ENCODE measurements around the gene ZSCAN18.
A peak's percentile ranks its signal among the peaks of the same experiment; 100 is the strongest.

Gene ZSCAN18

DNA sequence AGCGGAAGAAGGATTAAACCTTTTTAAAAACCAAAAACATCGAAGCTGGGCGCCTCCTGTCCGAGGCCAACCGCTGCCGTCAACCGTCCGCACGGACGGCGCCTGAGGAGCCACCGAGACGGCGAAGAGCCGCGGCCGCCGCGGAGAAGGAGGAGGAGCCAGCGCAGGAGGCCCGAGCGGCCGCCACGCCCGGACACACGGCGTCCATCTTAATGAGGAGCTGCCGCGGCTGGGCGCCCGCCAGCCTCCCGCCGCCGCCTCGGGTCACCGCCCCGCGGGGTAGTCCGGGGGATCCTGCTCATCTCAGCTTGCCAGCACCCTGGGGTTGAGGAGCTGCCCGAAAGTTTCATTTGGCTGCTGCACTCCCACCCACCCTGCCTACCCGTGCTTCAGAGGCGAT, 53.6 kb downstream of the ZSCAN18 start:
- DNase-seq: no peak

DNA sequence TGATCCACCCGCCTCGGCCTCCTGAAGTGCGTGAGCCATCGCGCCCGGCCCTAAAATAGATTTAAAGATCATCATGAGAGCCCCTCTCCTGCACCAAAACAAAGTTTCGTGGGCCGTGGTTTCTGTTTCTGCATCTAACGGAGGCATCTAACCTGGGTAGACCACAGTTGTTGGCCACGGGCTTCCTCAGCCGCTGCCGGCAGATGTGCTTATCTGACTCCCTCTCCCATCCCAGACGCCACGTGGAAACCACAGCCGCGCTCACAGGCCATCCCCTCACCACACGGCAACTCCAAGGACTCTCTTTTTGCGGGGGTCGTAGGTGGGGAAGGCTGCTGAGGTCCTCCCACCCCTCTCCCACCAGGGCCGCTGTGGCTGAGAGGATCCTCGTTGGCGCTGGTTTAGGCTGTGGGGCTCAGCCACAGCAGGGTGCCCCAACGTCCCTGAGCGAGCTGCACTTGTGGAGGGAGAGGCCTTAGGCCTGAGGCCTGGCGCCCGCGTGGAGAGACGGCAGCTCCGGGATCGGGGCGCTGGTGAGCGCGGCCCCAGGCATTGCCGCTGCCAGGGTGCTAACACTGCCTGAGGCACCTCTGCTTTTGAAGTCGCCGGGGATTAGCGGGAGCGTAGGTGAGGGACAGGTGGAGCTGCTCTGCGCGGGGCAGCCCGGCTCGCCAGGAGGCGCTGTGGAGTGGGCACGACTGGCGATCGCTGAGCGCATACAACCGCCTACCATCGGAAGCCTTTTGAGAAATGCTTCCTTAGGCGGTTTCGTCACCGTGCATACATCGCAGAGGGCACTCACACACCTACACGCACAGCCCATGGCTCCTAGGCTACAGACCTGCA, 55.3 kb downstream of the ZSCAN18 start:
- no peak for DNase-seq

DNA sequence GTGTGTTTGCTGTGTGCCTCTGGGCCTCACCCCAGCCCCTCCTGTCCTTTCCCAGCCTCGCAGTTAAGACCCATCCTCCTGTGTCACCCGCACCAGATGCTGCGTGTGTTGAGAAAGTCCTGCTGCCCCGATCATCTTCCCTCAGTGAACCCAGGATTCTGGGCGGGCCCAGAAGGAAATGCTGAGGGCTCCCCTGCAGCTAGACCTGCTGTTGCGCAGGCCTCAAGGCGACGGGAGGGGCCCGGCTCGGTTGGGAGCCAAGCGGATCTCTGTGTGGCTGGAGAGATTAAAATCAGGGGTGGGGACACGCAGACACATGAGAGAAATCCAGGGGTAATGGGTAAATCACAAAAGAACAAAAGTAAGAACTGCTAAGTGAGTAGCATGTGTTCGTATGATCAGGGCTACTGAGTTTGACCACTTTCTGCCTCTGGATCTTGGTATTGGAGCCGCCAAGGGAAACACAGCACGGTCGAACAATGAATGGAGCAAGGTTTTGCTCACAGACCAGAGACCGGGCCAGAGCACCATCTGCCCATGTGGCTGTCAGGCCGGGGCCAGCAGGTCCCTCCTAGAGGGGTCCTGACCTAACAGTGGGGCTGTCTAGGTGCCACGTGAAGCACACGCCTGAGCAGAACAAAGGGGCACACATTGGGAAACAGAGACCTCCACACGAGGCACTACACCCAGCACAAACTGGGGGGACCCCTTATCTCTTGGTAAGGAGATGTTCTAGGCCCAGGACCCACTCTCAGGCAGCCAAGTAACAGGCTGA, 57.1 kb downstream of the ZSCAN18 start:
- no peak for DNase-seq

DNA sequence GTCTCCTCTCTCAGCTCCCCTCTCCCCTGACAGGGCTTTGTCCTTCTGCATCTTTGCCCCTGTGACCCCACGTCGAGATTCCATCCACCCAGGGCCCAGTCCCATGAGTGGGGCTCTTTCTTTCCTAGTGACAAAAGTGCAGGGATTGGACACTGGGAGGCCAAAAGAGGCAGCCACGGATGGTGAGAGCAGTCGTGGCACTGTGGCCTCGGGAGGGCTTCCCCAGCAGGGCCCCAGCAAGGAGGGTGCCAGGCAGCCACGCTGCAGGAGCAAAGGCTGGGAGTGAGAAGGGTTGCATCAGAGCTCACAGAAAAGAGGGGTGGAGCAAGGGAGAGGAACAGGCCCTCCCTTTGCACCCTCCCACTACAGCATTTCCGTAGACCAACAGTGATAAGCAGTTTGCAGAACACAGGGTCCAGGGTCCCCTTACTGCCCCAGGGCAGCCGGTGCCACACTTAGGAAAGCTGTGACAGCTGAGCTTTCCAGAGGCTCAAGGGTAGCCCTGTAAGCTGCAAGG, 59.3 kb downstream of the ZSCAN18 start:
- no peak for DNase-seq

DNA sequence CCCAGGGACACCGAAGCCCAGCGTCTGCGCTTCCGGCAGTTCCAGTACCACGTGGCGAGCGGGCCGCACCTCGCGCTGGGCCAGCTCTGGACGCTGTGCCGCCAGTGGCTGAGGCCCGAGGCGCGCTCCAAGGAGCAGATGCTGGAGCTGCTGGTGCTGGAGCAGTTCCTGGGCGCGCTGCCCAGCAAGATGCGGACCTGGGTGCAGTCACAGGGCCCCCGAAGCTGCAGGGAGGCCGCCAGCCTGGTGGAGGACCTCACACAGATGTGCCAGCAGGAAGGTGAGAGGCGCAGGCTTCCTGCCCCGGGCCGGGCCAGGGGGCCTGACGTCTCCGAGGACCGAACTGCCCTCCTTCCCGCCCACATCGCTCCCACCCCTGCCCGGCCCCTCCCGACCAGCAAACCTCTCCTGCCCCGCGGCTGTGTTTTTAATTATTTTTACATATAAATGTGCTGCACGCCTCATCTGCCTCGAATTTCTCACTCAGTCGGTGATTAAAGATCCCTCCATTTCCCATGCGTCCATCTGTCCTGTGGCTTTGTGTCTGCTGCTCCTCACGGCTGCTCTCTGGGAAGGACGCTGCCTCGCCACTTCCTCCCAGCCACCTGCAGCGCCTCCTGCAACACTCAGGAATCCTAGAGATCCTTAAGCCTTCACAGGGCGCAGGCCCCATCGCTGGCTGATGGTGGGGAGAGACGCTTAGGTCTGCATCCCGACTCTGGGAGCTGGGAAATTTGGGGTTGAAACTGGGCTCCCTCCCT, 59.9 kb downstream of the ZSCAN18 start:
- DNase-seq: peak in 1 of 2 donors; percentile 4

DNA sequence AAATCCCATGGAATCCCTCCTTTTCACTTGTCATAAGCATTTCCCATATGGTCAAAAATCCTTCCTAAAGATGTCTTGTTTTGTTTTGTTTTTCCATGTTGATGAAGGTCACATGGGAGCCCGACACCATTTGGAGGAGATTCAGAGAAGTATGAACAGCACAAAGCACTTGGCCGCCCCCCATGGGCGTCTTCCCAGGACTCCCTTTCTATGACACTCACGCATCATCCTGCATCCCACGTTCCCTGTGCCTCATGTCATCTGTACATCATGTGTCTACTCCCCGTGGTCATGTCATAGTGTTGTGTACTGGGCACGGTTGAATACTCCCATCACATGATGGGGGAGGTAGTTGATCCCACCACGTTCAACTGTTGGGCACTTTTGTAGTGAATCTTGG, 62.2 kb downstream of the ZSCAN18 start:
- no peak for DNase-seq

DNA sequence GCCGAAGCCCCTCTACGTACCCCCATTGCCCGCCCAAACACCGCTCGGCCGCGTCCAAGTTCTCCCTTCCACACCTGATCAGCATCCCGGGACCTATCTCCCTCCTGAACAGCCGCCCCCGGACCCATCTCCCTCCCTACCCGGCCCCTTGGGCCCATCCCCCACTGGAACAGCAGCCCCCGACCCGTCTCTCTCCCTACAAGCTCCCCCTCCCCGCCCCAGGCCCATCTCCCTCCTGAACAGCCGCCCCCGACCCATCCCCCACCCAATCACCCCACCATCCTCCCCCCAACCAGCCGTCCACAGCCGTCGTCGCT, 63.6 kb downstream of the ZSCAN18 start:
- no peak for DNase-seq

All from hippocampal formation (tissue), 2 donors.